Measurements from ENCODE around the gene CLDN20. TPM values are rescaled to one million over a fixed set of nuclear protein-coding genes. Genes with fewer than 3 reads are reported as not detected.

The CLDN20 gene
- total and polyA plus RNA-seq, 2 donors (not counting 3 experiments of a cell fraction or from before 2014, with no cell fraction given), result not detected

GRCh38 chr6:155324993-155325392 lies 61.2 kb downstream of the CLDN20 start:
- Histone ChIP-seq H3K27me3 (ENCODE audit: control insufficient read depth in 2 of 2, insufficient read depth in 2 of 2, low read length in 2 of 2) (no peaks in the 10 kb centered on the region), H4K20me1 (replicated peaks; ENCODE audit: control insufficient read depth, extremely low read depth, insufficient read depth, low read length) (no peaks in the 10 kb centered on the region), H2AFZ (ENCODE audit: low read depth, low read length) (no peak overlapping the region), H3K9ac (replicated peaks; ENCODE audit: extremely low read depth, insufficient read depth, low read length) (no peak overlapping the region), H3K4me3 (replicated peaks in 1 of 3; ENCODE audit: insufficient read depth in 1 of 3, low read depth in 1 of 3, low read length in 3 of 3) (no peak overlapping the region), H3K9me1 (replicated peaks; ENCODE audit: control insufficient read depth, extremely low read depth, insufficient read depth, low read length) (no peaks in the 10 kb centered on the region), H3K4me1 (ENCODE audit: control insufficient read depth, extremely low read depth, insufficient read depth, low read length) (peaks cover 9% of the 10 kb centered on the region), H3K79me2 (ENCODE audit: control insufficient read depth, insufficient read depth, low read length) (no peaks in the 10 kb centered on the region), H3K9me3 (replicated peaks; ENCODE audit: control insufficient read depth, insufficient read depth, low read length) (no peaks in the 10 kb centered on the region), H3K36me3 (ENCODE audit: control insufficient read depth in 2 of 2, extremely low read depth in 1 of 2, insufficient read depth in 2 of 2, low read length in 2 of 2) (no peaks in the 10 kb centered on the region), H3K27ac (ENCODE audit: insufficient read depth, low read depth, low read length) (no peak overlapping the region), H3K4me2 (ENCODE audit: insufficient read depth, low read length) (no peak overlapping the region)
- FAIRE-seq, result no peak
- POLR2A ChIA-PET, result no interaction called here
- no peak for DNase-seq (ENCODE audit: low read depth, low spot score)
- intact Hi-C loops (cut with micrococcal nuclease), result loop anchor here (5.0 to 10.0 kb wide), 7 partner anchors 380 to 1452 kb away; partner anchors contain the start of gene ARID1B
- TF ChIP-seq POLR2AphosphoS5 (IDR thresholded peaks at IDR 0.05; ENCODE audit: insufficient read depth, low read depth, low read length), result no peak
- no peak for TF ChIP-seq EZH2 (IDR thresholded peaks at IDR 0.05; ENCODE audit: borderline replicate concordance, low read depth, low read length, severe bottlenecking)
- no peak for TF ChIP-seq MYC (IDR thresholded peaks at IDR 0.05; ENCODE audit: low read depth, low read length)
- no peak for TF ChIP-seq JUN (IDR thresholded peaks at IDR 0.05; ENCODE audit: borderline replicate concordance, insufficient read depth, insufficient read length, low read depth)
- no peak for TF ChIP-seq POLR2A (IDR thresholded peaks at IDR 0.05; ENCODE audit: low read depth, low read length)
- no peak for TF ChIP-seq GATA2 (IDR thresholded peaks at IDR 0.05; ENCODE audit: insufficient read depth, insufficient read length, low read depth, low read length)
- TF ChIP-seq FOS (IDR thresholded peaks at IDR 0.05; ENCODE audit: borderline replicate concordance, insufficient read depth, low read length), result no peak
- no peak for TF ChIP-seq MAX (IDR thresholded peaks at IDR 0.05; ENCODE audit: insufficient read depth, insufficient read length)
- TF ChIP-seq, protein P1, sequence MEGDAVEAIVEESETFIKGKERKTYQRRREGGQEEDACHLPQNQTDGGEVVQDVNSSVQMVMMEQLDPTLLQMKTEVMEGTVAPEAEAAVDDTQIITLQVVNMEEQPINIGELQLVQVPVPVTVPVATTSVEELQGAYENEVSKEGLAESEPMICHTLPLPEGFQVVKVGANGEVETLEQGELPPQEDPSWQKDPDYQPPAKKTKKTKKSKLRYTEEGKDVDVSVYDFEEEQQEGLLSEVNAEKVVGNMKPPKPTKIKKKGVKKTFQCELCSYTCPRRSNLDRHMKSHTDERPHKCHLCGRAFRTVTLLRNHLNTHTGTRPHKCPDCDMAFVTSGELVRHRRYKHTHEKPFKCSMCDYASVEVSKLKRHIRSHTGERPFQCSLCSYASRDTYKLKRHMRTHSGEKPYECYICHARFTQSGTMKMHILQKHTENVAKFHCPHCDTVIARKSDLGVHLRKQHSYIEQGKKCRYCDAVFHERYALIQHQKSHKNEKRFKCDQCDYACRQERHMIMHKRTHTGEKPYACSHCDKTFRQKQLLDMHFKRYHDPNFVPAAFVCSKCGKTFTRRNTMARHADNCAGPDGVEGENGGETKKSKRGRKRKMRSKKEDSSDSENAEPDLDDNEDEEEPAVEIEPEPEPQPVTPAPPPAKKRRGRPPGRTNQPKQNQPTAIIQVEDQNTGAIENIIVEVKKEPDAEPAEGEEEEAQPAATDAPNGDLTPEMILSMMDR (IDR thresholded peaks at IDR 0.05; ENCODE audit: extremely low read depth in 1 of 2, insufficient read depth in 1 of 2, low read depth in 1 of 2, low read length in 2 of 2), result no peak
- CTCF ChIA-PET, result interaction anchor here (1.3 to 2.1 kb wide), 2 partner anchors 9 to 148 kb away, joined by 3 to 9 read pairs; no protein-coding TSS in a partner anchor
- BruUV-seq (replicated peaks), result no TSS peak
- dilution Hi-C loops (cut with MboI; ENCODE audit: extremely low pct_ligation_motif_present, low sequenced_read_pairs), result no loop called here

Measured in endothelial cell of umbilical vein (primary cell).